Body of pancreas (tissue), 4 donors: ENCODE measurements around the gene LMBR1L.

Source experiments
- POLR2A ChIP-seq, 3 donors: fragments of 450-650 bp; IDR thresholded peaks; one replicate each; pipeline ENCODE4 v1.6.1; 2016; ENCODE audit warnings: antibody characterized with exemption in 3 of 3, mild to moderate bottlenecking in 2 of 3
- TF ChIP-seq, protein P1 (sequence below), 7 experiments: fragments of 450-650 bp in 4 of 7; fragments of 200-600 bp in 3 of 7; sonication (generic) in 3 of 7; IDR thresholded peaks; one replicate each; pipeline ENCODE4 v1.5.1; 2016 to 2019; ENCODE audit warnings: antibody characterized with exemption in 7 of 7

DNA sequence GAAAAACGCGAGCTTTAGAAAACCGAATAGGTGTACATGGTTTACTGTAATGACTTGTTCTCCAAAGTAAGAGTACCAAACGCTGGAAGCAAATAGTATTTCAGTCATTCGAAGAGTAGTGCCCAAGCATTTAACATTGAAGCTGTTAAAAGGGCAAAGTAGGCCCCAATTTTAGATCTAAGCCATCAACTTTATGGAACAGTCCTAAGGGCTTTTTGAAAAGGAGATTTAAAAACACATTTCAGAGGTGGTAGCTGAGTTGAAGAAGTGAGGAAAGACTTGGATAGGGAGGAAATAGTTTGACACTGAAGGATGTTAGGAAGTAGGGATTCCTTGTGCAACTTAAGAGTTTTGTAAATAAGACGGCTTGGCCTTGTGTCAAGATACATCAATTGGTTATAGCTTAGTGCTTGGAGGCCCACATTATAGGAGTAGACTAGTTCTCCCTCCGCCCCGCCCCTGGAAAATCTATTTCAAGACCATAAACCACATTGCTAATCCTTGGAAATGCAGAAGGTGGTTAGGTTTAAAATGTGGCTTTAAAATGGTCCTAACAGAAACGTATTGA is 21.3 kb upstream of the LMBR1L start:
- TF ChIP-seq, protein P1, sequence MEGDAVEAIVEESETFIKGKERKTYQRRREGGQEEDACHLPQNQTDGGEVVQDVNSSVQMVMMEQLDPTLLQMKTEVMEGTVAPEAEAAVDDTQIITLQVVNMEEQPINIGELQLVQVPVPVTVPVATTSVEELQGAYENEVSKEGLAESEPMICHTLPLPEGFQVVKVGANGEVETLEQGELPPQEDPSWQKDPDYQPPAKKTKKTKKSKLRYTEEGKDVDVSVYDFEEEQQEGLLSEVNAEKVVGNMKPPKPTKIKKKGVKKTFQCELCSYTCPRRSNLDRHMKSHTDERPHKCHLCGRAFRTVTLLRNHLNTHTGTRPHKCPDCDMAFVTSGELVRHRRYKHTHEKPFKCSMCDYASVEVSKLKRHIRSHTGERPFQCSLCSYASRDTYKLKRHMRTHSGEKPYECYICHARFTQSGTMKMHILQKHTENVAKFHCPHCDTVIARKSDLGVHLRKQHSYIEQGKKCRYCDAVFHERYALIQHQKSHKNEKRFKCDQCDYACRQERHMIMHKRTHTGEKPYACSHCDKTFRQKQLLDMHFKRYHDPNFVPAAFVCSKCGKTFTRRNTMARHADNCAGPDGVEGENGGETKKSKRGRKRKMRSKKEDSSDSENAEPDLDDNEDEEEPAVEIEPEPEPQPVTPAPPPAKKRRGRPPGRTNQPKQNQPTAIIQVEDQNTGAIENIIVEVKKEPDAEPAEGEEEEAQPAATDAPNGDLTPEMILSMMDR (IDR thresholded peaks at IDR 0.05) = no peak
- no peak for TF ChIP-seq POLR2A (IDR thresholded peaks at IDR 0.05)
